AML-193 (cell line): ENCODE data around the gene PRR5L.

Experiments
- DNase-seq, 2 experiments: peaks; one replicate each; lab custom pipeline; 2025; lab: John Stamatoyannopoulos, UW

PRR5L gene

DNA sequence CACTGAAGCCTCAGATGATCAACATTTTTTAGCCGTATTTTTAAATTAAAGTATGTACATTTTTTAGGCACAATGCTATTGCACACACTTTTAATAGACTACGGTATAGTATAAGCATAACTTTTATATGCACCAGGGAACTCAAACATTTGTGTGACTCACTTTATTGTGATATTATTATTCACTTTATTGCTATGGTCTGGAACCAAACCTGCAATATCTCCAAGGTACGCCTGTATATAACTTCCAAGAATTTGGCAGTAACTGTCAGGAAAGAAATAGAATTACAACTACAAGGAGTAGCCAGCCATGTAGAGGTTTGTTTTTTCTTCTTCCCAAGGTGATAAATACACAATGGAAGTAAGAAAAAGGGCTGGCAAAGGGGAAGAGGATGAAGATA lies 62.3 kb downstream of the PRR5L start:
- DNase-seq = no peak

DNA sequence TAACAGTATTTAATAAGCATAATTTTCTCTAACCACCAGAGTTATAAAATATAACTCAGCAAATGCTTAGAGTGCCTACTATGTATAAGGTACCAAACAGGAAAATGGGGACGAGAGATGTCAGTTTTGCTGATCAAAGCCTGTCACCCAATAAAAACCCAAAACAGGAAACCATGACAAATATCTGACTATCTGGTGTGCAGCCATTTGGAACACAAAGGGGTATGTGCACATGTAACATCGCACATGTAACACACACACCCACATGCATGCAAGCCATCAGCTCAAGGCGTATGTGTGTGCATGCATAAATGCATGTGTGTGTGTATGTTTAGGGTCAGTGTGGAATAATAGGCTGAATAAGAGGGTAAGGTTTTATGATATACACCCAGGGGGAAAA lies 64.2 kb downstream of the PRR5L start:
- DNase-seq = no peak

DNA sequence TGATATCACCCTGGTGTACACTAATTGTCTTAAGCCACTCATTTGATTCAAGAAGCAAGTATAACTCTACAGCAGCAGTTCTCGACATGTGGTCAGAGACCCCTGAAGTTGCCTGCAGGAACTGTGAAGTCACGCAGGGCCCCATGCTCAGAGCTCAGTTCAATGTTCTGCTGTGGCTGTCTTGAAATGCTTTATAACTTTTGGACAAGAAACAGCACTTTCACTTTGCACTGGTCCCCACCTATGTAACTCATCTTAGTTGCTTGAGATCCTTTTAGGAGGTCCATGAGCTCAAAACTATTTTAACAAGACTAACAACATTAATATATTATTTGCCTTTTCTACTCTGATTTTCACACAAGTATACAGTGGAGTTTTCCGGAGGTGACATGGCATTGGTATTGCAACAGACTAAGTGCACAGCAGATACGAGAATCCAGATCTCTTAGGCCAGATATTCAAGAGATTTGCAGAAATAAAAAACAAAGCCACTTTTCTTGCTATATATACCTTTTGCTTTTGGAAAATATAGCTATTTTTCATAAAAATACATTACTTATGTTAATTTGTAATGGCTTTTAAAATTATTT lies 64.8 kb downstream of the PRR5L start:
- no peak for DNase-seq

DNA sequence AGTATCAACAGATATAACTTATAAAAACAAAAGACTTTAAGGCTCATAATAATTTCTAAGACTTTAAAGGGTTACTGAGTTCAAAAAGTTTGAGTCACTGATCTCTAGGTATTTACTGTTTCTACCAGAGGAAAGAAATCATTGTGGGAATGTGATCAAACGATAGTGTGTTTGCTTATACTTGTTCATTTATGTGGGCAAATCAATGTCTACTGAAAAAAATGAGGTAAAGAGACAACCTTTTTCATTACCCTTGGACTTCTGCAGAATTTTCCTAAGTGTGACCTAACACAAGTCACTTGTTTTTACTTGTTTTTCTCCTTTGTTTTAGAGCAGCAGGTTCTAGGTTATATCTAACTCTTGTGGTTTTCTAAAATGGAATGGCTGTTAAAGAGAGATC lies 65.4 kb downstream of the PRR5L start:
- no peak for DNase-seq

DNA sequence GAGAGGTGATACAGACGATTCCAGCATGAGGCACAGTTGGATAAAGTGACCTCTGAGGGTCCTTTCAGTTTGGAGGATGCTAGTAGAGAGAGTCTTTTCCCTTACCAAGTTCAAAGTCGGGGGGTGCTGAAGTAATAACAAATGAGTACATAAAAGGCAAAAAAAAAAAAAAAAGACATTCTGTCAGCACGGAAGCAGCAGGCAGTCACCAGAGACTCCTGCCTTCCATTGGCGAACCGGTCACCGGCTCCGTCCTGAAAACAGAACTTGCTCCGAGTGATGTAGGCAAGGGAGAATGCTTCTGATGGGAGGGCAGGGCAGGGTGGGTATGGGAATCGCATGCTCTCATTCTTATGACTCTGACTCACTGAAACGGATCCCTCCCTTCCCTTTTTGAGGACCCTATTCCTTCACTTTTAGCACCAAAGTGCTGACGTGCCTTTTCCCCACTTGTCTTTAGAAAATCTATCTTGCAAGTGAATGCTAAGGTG lies 65.9 kb downstream of the PRR5L start:
- DNase-seq = no peak

DNA sequence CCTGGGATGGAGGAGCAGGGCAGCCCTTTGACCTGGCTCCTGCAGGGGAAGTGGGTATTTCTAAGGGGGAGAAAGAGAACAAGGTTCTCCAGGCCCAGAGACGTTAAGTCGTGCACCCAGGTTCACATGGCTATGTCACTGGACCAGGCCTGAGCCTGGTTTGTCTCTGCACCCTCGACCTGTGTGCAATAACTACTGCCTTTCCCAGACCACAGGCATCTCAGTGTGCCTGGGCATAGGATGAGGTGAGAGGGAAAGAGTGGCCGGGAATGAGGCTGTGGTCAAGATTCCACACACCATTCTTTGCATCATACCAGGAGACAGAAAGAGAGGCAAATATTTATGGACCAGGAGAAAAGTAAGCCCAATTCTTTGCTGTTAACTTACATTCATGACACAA lies 66.8 kb downstream of the PRR5L start:
- DNase-seq = no peak

DNA sequence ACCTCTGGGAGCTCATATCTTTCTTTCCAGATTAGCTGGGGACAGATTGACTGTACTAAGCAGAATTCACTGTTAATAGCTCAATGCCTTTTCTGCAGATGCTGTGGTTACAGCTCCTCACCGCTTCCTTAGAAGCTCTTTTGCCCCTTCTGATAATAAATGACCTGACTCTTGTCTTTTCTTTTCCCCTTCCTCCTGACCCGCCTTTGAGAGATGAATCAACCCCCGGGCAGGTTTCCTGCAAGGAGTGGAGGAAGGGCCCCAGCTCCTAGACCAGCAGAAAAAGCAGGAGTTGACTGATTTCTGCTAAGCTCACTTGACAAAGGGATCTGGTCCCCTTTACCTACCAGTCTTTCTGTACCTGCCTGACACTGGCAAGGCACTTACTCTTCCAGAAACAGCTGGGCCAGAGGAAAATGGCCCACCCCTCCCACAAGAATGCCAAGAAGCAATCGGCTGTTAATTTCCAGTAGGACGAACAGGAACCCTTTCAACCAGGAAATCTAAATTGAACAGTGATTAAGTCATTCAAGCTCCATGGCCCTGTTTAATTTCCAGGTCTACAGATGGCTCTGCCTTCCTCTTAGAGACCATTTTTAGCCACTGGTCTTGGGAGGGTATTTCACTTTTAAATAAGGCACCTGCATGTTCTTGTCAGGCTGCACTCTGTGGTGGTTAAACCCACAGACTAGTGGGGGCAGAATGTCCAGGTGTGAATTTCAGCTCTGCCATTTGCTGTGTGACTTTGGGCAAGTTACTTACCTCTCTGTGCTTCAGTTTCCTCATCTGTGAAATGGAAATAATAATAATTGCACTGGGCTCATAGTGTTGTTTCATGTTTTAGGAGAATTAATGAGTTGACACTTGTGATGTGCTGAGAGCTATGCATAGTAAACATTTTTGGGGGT lies 67.5 kb downstream of the PRR5L start:
- no peak for DNase-seq

DNA sequence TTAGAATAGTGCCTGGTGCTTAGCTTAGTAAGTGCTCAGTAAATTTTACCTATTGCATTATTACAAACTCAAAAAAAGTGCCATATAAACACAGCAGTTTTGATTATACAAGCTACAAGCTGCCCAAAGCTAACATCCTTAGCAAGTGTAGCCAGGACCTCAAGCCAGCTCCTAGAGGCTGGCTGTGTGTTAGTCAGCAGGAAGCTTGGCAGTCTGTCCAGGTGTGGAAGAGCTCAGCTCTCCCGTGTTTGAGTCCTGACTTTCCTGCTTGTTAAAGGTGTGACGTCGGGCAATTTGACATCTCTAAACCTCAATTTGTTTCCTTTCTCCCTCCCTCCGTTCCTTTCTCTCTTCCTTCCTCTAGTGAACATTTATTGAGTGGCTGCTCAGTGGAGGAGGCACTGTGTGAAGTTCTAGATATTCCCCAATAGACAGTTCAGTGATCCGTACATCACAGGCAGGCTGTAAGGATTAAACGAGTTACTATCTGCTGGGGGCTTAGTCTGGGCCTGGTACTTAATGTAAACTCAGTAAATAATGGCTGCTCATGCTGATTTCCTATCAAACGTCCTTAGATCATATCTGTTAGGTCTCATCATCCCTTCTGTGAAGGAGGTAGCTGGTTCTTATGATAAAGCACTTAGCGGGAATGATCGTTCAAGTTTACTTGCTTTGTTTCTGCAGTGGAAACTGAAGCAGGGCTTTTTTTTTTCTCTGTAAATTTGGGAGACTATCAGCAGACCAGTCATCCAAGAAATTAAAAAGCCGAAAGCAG lies 68.7 kb downstream of the PRR5L start:
- no peak for DNase-seq

DNA sequence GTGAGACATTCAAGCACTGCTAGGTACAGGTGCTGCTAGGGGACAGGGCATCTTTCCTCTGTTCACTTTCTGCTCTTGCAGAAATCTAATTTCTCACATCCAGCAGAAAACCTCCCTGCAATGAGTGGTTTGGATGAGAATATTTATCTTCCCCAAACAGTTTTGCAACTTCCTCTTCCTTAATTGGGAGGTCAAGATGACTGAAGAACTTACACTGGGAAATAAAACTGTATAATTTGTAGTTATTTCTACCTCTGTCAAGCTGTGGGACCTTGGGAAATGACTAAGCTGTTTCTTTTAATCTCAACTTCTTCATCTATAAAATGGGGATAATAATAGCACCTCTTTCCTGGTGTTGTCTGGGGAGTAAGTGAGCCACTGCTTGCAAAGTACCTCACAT lies 69.8 kb downstream of the PRR5L start:
- DNase-seq = peak; percentile 86 to 88

DNA sequence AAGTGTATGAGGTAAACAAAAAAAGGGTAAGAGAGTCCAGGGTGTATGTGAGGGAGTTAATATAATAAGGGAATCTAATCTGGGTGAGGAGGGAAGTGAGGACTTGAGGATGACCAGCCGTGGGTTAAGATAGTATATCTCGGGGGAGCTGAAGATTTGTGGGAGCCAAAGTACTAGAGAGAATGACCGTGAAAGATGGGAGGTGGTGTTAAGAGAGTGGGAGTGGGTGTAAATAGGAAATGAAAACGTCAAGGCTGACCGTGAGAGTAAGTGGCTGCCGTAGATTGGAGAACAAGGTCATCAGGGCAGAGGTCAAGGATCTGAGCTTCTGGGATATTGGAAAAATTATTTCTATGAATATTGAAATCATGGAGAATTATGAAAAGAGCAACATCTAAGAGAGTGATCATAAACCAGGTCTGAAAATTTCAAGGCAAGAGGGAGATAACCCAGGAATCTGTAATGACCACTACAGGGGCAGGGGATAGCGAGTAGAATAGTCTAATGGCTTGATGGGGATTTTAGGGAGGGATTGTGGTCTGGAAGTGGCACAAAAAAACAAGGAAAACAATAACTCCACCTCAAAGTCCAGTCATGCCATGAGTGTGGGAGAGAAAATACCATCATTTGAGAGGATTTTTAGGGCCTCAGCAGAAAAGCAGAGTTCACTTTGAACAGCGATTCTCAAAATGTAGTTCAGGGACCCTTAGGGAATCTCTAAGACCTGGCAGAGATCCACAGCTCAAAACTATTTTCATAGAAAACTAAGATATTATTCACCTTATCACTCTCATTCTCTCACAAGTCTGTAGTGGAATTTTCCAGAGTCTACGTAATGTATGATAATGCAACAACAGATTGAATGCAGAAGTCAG lies 72.0 kb downstream of the PRR5L start:
- DNase-seq = no peak

DNA sequence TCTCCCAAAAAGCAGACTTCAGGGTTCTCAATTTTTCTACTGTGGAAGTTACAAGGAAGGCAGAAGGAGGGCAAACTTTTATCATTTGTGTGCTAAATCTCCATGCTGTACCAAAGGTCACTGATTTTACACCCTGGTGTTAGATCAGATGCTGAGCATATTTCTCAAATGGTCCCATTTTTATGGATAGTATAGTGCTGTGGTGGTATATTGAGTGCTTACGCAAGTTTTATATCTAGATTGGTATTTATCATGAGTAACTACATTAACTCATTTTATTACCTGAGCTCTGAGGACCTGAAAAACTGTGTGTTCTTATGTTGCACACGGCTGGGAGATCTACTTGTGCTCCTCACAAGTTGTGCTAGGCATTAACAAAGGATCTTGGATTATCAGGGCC lies 75.1 kb downstream of the PRR5L start:
- no peak for DNase-seq

DNA sequence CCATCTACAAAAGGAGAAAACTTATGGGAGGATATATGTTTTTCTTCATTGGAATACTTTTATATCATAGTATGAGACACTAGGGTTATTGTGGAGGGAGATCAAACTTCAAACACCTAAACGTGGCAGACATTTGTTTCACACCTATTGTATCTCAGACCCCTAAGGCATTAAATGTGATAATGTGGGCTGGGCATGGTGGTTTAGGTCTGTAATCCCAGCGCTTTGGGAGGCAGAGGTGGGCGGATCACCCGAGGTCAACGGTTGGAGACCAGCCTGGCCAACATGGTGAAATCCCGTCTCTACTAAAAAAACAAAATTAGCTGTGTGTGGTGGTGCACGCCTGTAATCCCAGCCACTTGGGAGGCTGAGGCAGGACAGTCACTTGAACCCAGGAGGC lies 75.5 kb downstream of the PRR5L start:
- no peak for DNase-seq

DNA sequence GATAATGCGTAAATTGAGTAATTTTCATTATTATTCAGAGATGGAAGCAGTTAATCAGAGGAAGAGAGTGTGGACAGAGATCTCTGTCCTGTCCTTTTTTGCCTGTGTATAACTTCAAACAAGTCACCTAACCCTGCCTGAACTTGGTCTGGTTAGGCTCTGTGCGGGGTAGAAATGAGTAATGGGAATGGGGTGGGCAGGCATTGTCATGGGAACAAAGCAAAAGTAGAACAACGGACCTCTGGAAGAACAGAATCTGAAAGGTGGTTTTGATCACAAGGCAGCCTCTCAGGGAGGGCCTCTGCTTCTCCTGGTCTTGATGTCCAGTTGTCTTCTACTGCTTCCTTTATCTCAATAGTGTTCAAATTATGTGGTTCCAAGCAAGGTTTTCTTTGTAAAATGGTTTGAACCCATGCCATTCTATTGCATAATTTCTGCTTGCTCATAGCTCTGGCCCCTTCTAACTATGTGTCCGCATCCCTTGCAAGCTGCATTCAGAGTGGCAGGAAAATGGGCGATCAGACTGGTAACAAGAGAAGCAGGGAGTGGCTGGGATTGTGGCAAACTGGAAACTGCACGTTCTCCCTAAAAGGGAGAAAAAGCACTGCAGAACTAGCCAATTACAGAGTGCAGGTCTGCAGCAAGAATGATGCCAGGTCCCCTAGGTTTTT lies 76.1 kb downstream of the PRR5L start:
- DNase-seq = peak in 1 of 2 experiments; percentile 19

DNA sequence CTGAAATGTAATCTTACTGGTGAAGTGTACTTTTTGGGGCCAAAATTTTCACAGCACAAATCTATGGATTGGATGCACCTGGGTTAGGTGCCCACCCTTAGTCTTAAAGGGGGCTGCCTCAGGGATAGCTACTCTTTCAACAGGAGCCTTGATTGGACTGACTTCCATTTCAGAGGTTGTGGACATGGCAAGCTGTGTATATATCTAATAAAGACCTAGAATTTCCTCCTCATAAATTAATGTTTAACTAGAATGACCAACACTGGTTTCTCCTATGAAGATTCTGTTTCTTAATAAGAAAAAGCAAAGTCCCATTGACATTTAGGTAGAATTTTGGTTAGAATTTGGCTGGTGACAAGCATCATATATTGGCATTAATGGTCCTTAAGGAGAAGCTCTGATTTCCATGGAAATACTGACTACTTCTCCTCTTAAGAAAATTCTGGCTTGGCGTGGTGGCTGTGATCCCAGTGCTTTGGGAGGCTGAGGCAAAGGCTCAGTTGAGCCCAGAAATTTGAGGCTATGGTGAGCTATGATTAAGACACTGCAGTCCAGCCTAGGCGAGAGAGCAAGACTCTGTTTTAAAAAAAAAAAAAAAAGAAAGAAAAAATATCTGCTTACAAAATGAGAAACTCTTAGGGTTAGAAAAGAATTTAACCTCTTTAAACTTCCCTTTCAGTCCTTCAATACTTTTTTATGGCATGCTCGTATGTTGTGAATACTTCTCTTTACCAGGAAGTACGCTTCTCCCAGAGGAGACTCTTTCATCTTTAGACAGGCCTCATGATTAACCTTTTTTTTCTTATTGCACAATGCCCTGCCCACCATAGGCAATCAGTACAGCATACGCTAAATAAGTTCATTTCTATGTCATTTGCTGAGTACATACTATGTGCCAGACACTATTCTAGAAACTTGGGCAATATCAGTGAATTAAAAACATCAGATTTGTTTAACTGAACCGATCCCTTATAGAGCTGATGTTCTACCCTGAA lies 77.2 kb downstream of the PRR5L start:
- DNase-seq = peak in 1 of 2 experiments; percentile 9

DNA sequence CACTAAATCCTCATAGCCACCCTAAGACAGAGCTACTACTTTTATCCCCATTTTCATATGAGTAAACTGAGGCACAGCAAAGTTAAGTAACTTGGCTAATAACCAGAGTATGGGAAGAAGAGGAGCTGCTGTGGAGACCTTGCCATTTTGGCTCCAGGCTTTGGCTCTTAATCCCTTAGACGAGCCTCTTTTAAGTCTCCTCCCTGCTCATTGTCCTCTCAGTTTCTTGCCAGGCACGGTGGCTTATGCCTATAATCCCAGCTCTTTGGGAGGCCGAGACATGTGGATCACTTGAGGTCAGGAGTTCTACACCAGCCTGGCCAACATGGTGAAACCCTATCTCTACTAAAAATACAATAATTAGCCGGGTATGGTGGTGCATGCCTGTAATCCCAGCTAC lies 78.6 kb downstream of the PRR5L start:
- DNase-seq = no peak

DNA sequence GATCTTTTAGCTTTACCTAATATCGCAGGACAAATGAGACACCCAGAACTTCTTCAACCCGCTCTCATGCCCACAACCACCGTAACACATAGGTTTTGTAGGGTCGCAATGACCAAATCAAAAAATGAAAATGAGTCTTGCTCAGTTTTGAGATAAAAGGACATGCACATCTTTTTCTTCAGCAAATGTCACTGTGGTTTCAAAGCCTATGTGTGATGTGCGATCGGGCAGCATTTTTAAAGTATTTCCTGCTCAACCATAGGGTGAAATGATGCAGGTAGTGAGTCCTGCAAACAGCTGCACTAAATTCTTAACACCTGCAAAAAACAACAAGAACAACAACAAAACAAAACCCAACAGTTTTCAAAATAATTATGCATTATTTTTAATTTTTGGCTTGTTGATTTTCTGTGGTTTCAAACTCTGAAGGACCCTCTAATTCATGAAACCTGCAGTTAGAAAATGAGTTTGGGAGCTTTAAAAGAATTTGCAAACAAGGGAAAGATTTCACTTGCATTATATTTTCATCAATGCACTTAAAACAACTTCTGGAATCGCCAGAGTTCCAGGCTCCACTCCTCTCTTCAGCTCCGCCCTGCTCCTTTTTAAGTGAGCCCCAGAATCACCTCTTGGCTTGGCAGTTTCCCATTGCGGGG lies 79.4 kb downstream of the PRR5L start:
- DNase-seq = no peak

DNA sequence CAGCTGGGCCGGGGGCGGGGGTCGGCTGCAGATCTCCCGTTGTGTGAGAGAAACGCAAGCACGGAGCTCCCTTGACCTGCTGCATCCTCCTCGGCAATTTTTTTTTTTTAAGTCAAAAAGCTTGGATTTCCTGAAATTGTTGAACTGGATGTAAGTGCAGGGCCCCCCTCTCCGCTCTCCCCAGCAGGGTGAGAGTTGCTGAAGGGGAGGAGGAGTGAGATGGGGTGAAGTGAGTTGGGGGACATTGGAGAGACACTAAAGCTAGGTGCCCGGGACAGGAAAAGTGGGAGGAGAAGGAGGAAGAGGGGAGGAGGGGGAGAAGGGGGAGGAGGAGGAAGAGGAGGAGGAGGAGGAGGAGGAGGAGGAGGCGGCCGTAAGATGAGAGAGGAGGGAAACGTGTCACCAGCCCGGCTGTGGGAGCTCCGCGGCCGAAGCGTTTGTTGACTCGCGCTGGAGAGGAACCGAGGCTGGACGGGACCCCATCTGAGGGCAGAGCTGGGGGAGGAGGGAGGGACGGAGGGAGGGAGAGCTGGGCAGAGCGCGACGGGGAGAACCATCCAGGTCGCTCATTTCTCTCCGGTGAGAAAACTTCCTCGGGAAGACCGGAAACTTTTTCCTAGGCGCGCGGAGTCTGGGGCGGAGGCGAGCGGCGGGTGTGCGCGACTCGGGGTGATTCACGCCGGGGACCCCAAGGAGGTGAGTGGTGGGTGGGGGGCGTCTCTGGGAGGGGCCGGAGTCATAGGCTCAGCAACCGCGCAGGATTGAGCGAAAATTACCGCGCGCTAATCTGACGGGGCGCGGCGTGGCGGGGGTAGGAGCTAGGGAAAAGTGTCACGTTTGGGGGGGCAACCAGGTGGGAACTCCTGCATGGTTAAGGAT lies 80.2 kb downstream of the PRR5L start:
- DNase-seq = peak; percentile 18 to 28
